ENCODE data around the gene PEX26.

GRCh38 chr22:18069041-18069440 lies 8.7 kb upstream of the PEX26 start:
- TF ChIP-seq, protein P1, sequence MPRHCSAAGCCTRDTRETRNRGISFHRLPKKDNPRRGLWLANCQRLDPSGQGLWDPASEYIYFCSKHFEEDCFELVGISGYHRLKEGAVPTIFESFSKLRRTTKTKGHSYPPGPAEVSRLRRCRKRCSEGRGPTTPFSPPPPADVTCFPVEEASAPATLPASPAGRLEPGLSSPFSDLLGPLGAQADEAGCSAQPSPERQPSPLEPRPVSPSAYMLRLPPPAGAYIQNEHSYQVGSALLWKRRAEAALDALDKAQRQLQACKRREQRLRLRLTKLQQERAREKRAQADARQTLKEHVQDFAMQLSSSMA (CRISPR knock-in tag; IDR thresholded peaks at IDR 0.05): no peak
- no peak for TF ChIP-seq SIRT6 (IDR thresholded peaks at IDR 0.05; ENCODE audit: low read depth, low read length)
- no peak for TF ChIP-seq HOMEZ (CRISPR knock-in tag; IDR thresholded peaks at IDR 0.05)
- no peak for TF ChIP-seq RAD21 (CRISPR knock-in tag; conservative IDR thresholded peaks at IDR 0.05 in 1 of 2, IDR thresholded peaks at IDR 0.05 in 1 of 2)
- TF ChIP-seq SETDB1 (IDR thresholded peaks at IDR 0.05; ENCODE audit: low read length): no peak
